K562 (cell line): ENCODE measurements around the gene OR51V1. TPM values are rescaled to one million over a fixed set of nuclear protein-coding genes. Genes with fewer than 3 reads are reported as not detected.

Experiments used
- ATAC-seq: fragments of 200-7000 bp; cut with Tn5 transposase; 3 replicates; pipeline ENCODE4 v1.9.1; 2020; ENCODE audit warnings: moderate library complexity
- BruUV-seq: library from RNA; stranded (reverse); fragments of 400-500 nt; replicated peaks from 2 replicates; lab custom pipeline; 2021; lab: Mats Ljungman, UMichigan
- CTCF ChIA-PET: fragments of 300-600 bp; formaldehyde crosslinking; extraction: SDS; loops from one replicate; lab custom pipeline; 2021; ENCODE audit warnings: low intra/inter-chr PET ratio; lab: Yijun Ruan, JAX
- POLR2A ChIA-PET: fragments of 300-600, 350-650 bp; sonication (Branson Sonifier 250); formaldehyde crosslinking; extraction: SDS; loops from one replicate; lab custom pipeline; 2021; ENCODE audit warnings: antibody characterized with exemption, inconsistent platforms; lab: Yijun Ruan, JAX
- DNase-seq, 4 experiments: peaks; one replicate each; pipeline versions ENCODE4 v3.0.0 to v3.0.0-alpha.2; 2011 to 2018; ENCODE audit warnings: low spot score in 3 of 4, mixed read lengths in 3 of 4; ENCODE audit errors: extremely low read depth in 1 of 4
- FAIRE-seq: peaks from 2 replicates; lab custom pipeline; 2011; peaks lifted over from hg19 to GRCh38; lab: Jason Lieb, UNC
- H2AFZ ChIP-seq: 2 replicates; pipeline ENCODE4 v1.6.0; 2011; ENCODE audit warnings: low read depth, low read length, control low read depth, inconsistent platforms
- H3K27ac ChIP-seq: fragments of 200-600 bp; 3 replicates; pipeline ENCODE4 v1.8.0; 2011; ENCODE audit warnings: low read depth, mild to moderate bottlenecking, control low read depth, inconsistent platforms, low read length, moderate library complexity, mixed read lengths; ENCODE audit errors: extremely low read depth
- H3K27me3 ChIP-seq, 2 experiments: fragments of 300-600 bp in 1 of 2; 2 replicates in 1 of 2; 3 replicates in 1 of 2; pipeline versions ENCODE4 v1.6.0 to v1.8.0; 2011; ENCODE audit warnings: inconsistent platforms in 2 of 2, low read length in 2 of 2, mild to moderate bottlenecking in 1 of 2, mixed read lengths in 1 of 2, moderate library complexity in 1 of 2; ENCODE audit not compliant: control insufficient read depth in 2 of 2, insufficient read depth in 2 of 2
- H3K36me3 ChIP-seq: fragments of 300-600 bp; 3 replicates; pipeline ENCODE4 v1.8.0; 2011; ENCODE audit warnings: mild to moderate bottlenecking, low read length, inconsistent platforms; ENCODE audit not compliant: control insufficient read depth, insufficient read depth
- H3K4me1 ChIP-seq, 2 experiments: fragments of 200-600 bp in 1 of 2; replicated peaks in 1 of 2; 2 replicates in 1 of 2; 3 replicates in 1 of 2; pipeline versions ENCODE4 v1.5.1 to v1.8.0; 2011; ENCODE audit warnings: inconsistent platforms in 2 of 2, low read length in 2 of 2, mild to moderate bottlenecking in 1 of 2, mixed read lengths in 1 of 2, moderate library complexity in 1 of 2; ENCODE audit not compliant: control insufficient read depth in 2 of 2, insufficient read depth in 2 of 2
- H3K4me2 ChIP-seq: 2 replicates; pipeline ENCODE4 v1.6.1; 2011; ENCODE audit warnings: low read length, control low read depth, inconsistent platforms, mixed read lengths; ENCODE audit not compliant: insufficient read depth
- H3K4me3 ChIP-seq: fragments of 200-600 bp; sonication (generic), shearing (Covaris generic); 2 replicates; pipeline ENCODE4 v1.5.1; 2016; ENCODE audit warnings: control low read depth, inconsistent platforms
- H3K79me2 ChIP-seq: fragments of 200-600 bp; 3 replicates; pipeline ENCODE4 v1.8.0; 2011; ENCODE audit warnings: low read length, inconsistent platforms; ENCODE audit not compliant: control insufficient read depth, insufficient read depth
- H3K9ac ChIP-seq, 2 experiments: 2 replicates each; pipeline versions ENCODE4 v1.6.0 to v1.6.1; 2011; ENCODE audit warnings: low read depth in 2 of 2, low read length in 2 of 2, control low read depth in 1 of 2, inconsistent platforms in 1 of 2, mild to moderate bottlenecking in 1 of 2, mixed read lengths in 1 of 2; ENCODE audit not compliant: insufficient read depth in 1 of 2
- H3K9me1 ChIP-seq: one replicate; pipeline ENCODE4 v1.6.0; 2011; ENCODE audit warnings: inconsistent platforms, mild to moderate bottlenecking, low read length, moderate library complexity; ENCODE audit not compliant: control insufficient read depth, insufficient read depth
- H3K9me3 ChIP-seq: replicated peaks from 2 replicates; pipeline ENCODE4 v1.5.1; 2011; ENCODE audit warnings: low read depth, low read length, inconsistent platforms; ENCODE audit not compliant: control insufficient read depth, insufficient read depth
- H4K20me1 ChIP-seq: replicated peaks from 2 replicates; pipeline ENCODE4 v1.6.1; 2011; ENCODE audit warnings: low read length, inconsistent platforms, mixed read lengths; ENCODE audit not compliant: control insufficient read depth, insufficient read depth
- BRF1 ChIP-seq: IDR thresholded peaks from 3 replicates; pipeline ENCODE4 v1.6.1; 2011; ENCODE audit warnings: borderline replicate concordance, mild to moderate bottlenecking; ENCODE audit not compliant: insufficient read length; ENCODE audit errors: extremely low read depth
- CHD1 ChIP-seq: fragments of 200-600 bp; sonication (generic); IDR thresholded peaks from one replicate; pipeline ENCODE4 v1.6.1; 2012; ENCODE audit warnings: mild to moderate bottlenecking, moderate library complexity, low read length, inconsistent platforms
- ESRRA ChIP-seq: fragments of 450-650 bp; IDR thresholded peaks from 2 replicates; pipeline ENCODE4 v1.6.1; 2014; ENCODE audit warnings: low read depth, mild to moderate bottlenecking, moderate library complexity, borderline replicate concordance
- KLF16 ChIP-seq: IDR thresholded peaks from 2 replicates; pipeline ENCODE4 v1.6.1; 2016; ENCODE audit warnings: antibody characterized with exemption
- L3MBTL2 ChIP-seq: fragments of 450-650 bp; IDR thresholded peaks from 2 replicates; pipeline ENCODE4 v1.6.1; 2016; ENCODE audit warnings: mild to moderate bottlenecking, moderate library complexity
- NCOA2 ChIP-seq, 2 experiments: fragments of 450-650 bp; IDR thresholded peaks; 2 replicates each; pipeline ENCODE4 v1.6.1; 2018; ENCODE audit warnings: mild to moderate bottlenecking in 2 of 2, moderate library complexity in 1 of 2; ENCODE audit not compliant: partially characterized antibody in 2 of 2
- NFIC ChIP-seq: fragments of 450-650 bp; IDR thresholded peaks from 2 replicates; pipeline ENCODE4 v1.6.1; 2017; ENCODE audit warnings: mild to moderate bottlenecking, inconsistent platforms
- SRSF9 ChIP-seq: fragments of 200-400 bp; formaldehyde crosslinking; IDR thresholded peaks from 2 replicates; pipeline ENCODE4 v1.6.1; 2017; ENCODE audit warnings: low read depth, low read length, borderline replicate concordance
- TEAD4 ChIP-seq, 2 experiments: sonication (generic) in 1 of 2; formaldehyde crosslinking in 1 of 2; IDR thresholded peaks; 2 replicates each; pipeline versions ENCODE4 v1.6.1 to v1.8.0; 2012 to 2022; ENCODE audit warnings: borderline replicate concordance in 1 of 2, inconsistent platforms in 1 of 2, low read length in 1 of 2, mild to moderate bottlenecking in 1 of 2, missing genetic modification reagents in 1 of 2
- ZNF197 ChIP-seq: fragments of 200-800 bp; sonication (Bioruptor generic); IDR thresholded peaks from 2 replicates; pipeline ENCODE4 v1.6.1; 2016; ENCODE audit warnings: low read depth, missing genetic modification characterization, missing compliant biosample characterization
- WGBS: fragments of 100-300 bp; shearing (Covaris generic); methylation state at CpG from one replicate; pipeline ENCODE4 v1.1.6; 2016; ENCODE audit warnings: low coverage, mixed read lengths; ENCODE audit not compliant: insufficient coverage; ENCODE audit errors: missing lambda C conversion rate; 5-methylcytosine and 5-hydroxymethylcytosine counted together
- in situ Hi-C: fragments of 300-500 bp; cut with MboI; formaldehyde crosslinking; loops from 4 replicates; pipeline ENCODE4 v1.15.0; 2018; ENCODE audit warnings: inconsistent platforms, mixed read lengths
- intact Hi-C: fragments of 100-400 bp; cut with micrococcal nuclease; formaldehyde crosslinking; loops from 2 replicates; pipeline ENCODE4 v1.14.2; 2022
- polyA plus RNA-seq, 8 experiments: library from polyadenylated mRNA; depleted of rRNA in 4 of 8; stranded (reverse) in 5 of 8; unstranded in 3 of 8; fragments of >200 nt; fragmentation: Nextera tagmentation in 2 of 8; fragmentation: Illumina TruSeq in 1 of 8; extraction: Ambion mirVana in 2 of 8; extraction: Trizol in 1 of 8; gene quantifications; 2 replicates each; pipeline versions ENCODE4 v1.2.1 to v1.2.3, GENCODE V29; 2011 to 2014; ENCODE audit warnings: inconsistent platforms in 1 of 8, missing spikeins in 1 of 8
- total RNA-seq, 7 experiments: library from RNA; depleted of rRNA in 6 of 7; stranded (reverse); fragments of >200 nt in 6 of 7; fragmentation: Illumina TruSeq in 2 of 7; extraction: Trizol in 2 of 7; gene quantifications; 2 replicates each; pipeline versions ENCODE4 v1.2.1 to v1.2.3, GENCODE V29; 2011 to 2021; ENCODE audit warnings: low replicate concordance in 1 of 7

The OR51V1 gene
- total and polyA plus RNA-seq, 9 of the 15 experiments (the other 6 are each of a cell fraction or from before 2014, with no cell fraction given): not detected

DNA sequence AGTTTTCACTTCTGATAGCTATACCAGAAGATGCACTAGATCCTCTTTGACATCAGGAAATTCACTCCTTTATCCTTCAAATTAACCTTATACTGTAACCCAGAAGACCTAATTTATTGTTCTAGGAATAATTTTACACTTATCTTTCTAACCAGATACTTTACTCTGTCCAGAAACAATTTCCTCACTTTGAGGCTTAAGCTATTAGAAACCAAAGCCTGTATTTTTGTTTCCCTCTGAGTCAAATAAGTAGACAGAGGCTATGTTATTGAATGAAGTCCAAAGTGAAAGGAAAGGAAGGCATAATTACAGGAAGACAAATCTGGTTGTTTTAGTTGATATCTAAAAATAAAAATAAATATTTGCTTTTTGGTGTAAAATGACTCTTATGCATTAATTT is 2.2 kb downstream of the OR51V1 start (continued):
- TF ChIP-seq NCOA2 (IDR thresholded peaks at IDR 0.05; ENCODE audit: partially characterized antibody in 2 of 2) (peak in 1 of 2 experiments; percentile 22), ZNF197 (CRISPR knock-in tag) (no peak), TEAD4 (IDR thresholded peaks at IDR 0.05; ENCODE audit: low read length) (no peak), TEAD4 (CRISPR knock-in tag; IDR thresholded peaks at IDR 0.05; ENCODE audit: borderline replicate concordance) (no peak), KLF16 (no peak), SRSF9 (no peak)

GRCh38 chr11:5197536-5197935 is 2.9 kb downstream of the OR51V1 start:
- DNase-seq: no peak
- in situ Hi-C loops (no loop called here), intact Hi-C loops (loop anchor here (2.0 kb wide), 1 partner anchor 73 kb away; no protein-coding TSS in a partner anchor)
- H3K9ac ChIP-seq: no peak overlapping the region
- H3K9me3 ChIP-seq: no peaks in the 10 kb centered on the region
- 42% methylated on average over 3 of the region's 3 CpGs for WGBS
- peak overlapping the region; percentile 51; the same call in 1 of the 2 replicates for H2AFZ ChIP-seq
- no peak for FAIRE-seq
- no peak overlapping the region for H3K4me3 ChIP-seq
- TF ChIP-seq CHD1 (no peak), ESRRA (peak; percentile 32; the same call in 1 of the 2 replicates), NFIC (peak; percentile 43; the same call in 1 of the 2 replicates), BRF1 (no peak), L3MBTL2 (no peak)
- no peaks in the 10 kb centered on the region for H3K27me3 ChIP-seq
- POLR2A ChIA-PET: interaction anchor here (0.7 to 1.2 kb wide), 2 partner anchors 90 to 101 kb away, joined by 3 read pairs; no protein-coding TSS in a partner anchor
- peaks cover 6 to 18% of the 10 kb centered on the region in 2 experiments; a peak in 4 of 5 replicates for H3K4me1 ChIP-seq
- no peaks in the 10 kb centered on the region for H4K20me1 ChIP-seq
- H3K36me3 ChIP-seq: no peaks in the 10 kb centered on the region
- H3K4me2 ChIP-seq: no peak overlapping the region
- no TSS peak for BruUV-seq
- no peak overlapping the region for H3K27ac ChIP-seq
- CTCF ChIA-PET: interaction anchor here (1.0 kb wide), 1 partner anchor 73 kb away, joined by 3 read pairs; no protein-coding TSS in a partner anchor
- H3K79me2 ChIP-seq: no peaks in the 10 kb centered on the region
- H3K9me1 ChIP-seq: no peaks in the 10 kb centered on the region
- peak; percentile 21 for ATAC-seq
